Neural cell (in vitro differentiated cells): ENCODE data around the gene SIGLEC15. TPM values are rescaled to one million over a fixed set of nuclear protein-coding genes. Genes with fewer than 3 reads are reported as not detected.

ENCODE experiments used
- H2AFZ ChIP-seq: fragments of 200-600, 300-800 bp; sonication (generic), shearing (Covaris generic); 2 replicates; pipeline ENCODE4 v1.6.0; 2014; ENCODE audit warnings: low read depth, mild to moderate bottlenecking, antibody characterized with exemption, low read length, moderate library complexity
- H3F3A ChIP-seq: fragments of 200-600 bp; shearing (Covaris generic); 2 replicates; pipeline ENCODE4 v1.6.1; 2016; ENCODE audit warnings: mild to moderate bottlenecking, moderate library complexity, mixed read lengths, antibody characterized with exemption, low read length; ENCODE audit not compliant: insufficient read depth, poor library complexity, severe bottlenecking
- H3K27ac ChIP-seq: fragments of 200-600, 300-800 bp; sonication (generic), shearing (Covaris generic); 2 replicates; pipeline ENCODE4 v1.5.1; 2014; ENCODE audit warnings: mild to moderate bottlenecking, low read length, moderate library complexity
- H3K27me3 ChIP-seq: fragments of 300-800, 200-600 bp; sonication (generic), shearing (Covaris generic); 2 replicates; pipeline ENCODE4 v1.6.0; 2014; ENCODE audit warnings: mild to moderate bottlenecking, low read depth, low read length, moderate library complexity; ENCODE audit not compliant: insufficient read depth
- H3K36me3 ChIP-seq: fragments of 300-800, 200-600 bp; sonication (generic), shearing (Covaris generic); 2 replicates; pipeline ENCODE4 v1.5.1; 2014; ENCODE audit warnings: mild to moderate bottlenecking, antibody characterized with exemption, low read length, moderate library complexity; ENCODE audit not compliant: insufficient read depth
- H3K4me2 ChIP-seq: fragments of 300-800, 200-600 bp; sonication (generic), shearing (Covaris generic); 2 replicates; pipeline ENCODE4 v1.6.0; 2014; ENCODE audit warnings: mild to moderate bottlenecking, low read length
- H3K4me3 ChIP-seq: fragments of 300-800, 200-600 bp; sonication (generic), shearing (Covaris generic); 2 replicates; pipeline ENCODE4 v1.5.1; 2014; ENCODE audit warnings: mild to moderate bottlenecking, low read length, moderate library complexity
- H3K79me2 ChIP-seq: fragments of 200-600 bp; shearing (Covaris generic); replicated peaks from 2 replicates; pipeline ENCODE4 v1.6.0; 2014; ENCODE audit warnings: mild to moderate bottlenecking, low read length, moderate library complexity; ENCODE audit not compliant: insufficient read depth
- H3K9ac ChIP-seq: fragments of 300-800, 200-600 bp; sonication (generic), shearing (Covaris generic); 2 replicates; pipeline ENCODE4 v1.6.1; 2016; ENCODE audit warnings: mild to moderate bottlenecking, low read length, mixed read lengths
- H3K9me2 ChIP-seq: fragments of 200-600 bp; shearing (Covaris generic); 2 replicates; pipeline ENCODE4 v1.6.1; 2016; ENCODE audit warnings: mild to moderate bottlenecking, low read length, mixed read lengths; ENCODE audit not compliant: insufficient read depth
- H3K9me3 ChIP-seq: fragments of 200-600, 300-800 bp; sonication (generic), shearing (Covaris generic); 2 replicates; pipeline ENCODE4 v1.6.1; 2016; ENCODE audit warnings: mild to moderate bottlenecking, mixed run types, low read length, moderate library complexity, mixed read lengths
- H4K20me1 ChIP-seq: fragments of 200-600 bp; shearing (Covaris generic); 2 replicates; pipeline ENCODE4 v1.6.1; 2016; ENCODE audit warnings: mild to moderate bottlenecking, mixed run types; ENCODE audit not compliant: insufficient read depth
- EP300 ChIP-seq: fragments of 450-650 bp; conservative IDR thresholded peaks from 2 replicates; pipeline ENCODE4 v1.6.1; 2014; ENCODE audit warnings: antibody characterized with exemption, mild to moderate bottlenecking, moderate library complexity; ENCODE audit not compliant: poor library complexity, severe bottlenecking
- EZH2 ChIP-seq: fragments of 200-600, 300-800 bp; shearing (Covaris generic), sonication (generic); IDR thresholded peaks from 2 replicates; pipeline ENCODE4 v1.6.1; 2014; ENCODE audit warnings: antibody characterized with exemption, low read length, borderline replicate concordance, mild to moderate bottlenecking; ENCODE audit not compliant: insufficient read depth, poor library complexity, severe bottlenecking
- MXI1 ChIP-seq: fragments of 450-650 bp; conservative IDR thresholded peaks from 2 replicates; pipeline ENCODE4 v1.6.1; 2014; ENCODE audit warnings: antibody characterized with exemption, mild to moderate bottlenecking; ENCODE audit not compliant: poor library complexity, severe bottlenecking
- POLR2AphosphoS5 ChIP-seq: IDR thresholded peaks from 2 replicates; pipeline ENCODE4 v1.6.1; 2012
- RAD21 ChIP-seq: fragments of 450-650 bp; conservative IDR thresholded peaks from 2 replicates; pipeline ENCODE4 v1.6.1; 2014; ENCODE audit warnings: antibody characterized with exemption, mild to moderate bottlenecking, moderate library complexity
- SMC3 ChIP-seq: fragments of 450-650 bp; conservative IDR thresholded peaks from 2 replicates; pipeline ENCODE4 v1.6.1; 2014; ENCODE audit warnings: antibody characterized with exemption, mild to moderate bottlenecking, moderate library complexity; ENCODE audit not compliant: poor library complexity
- TAF1 ChIP-seq: IDR thresholded peaks from 2 replicates; pipeline ENCODE4 v1.6.1; 2012; ENCODE audit warnings: low read depth
- polyA plus RNA-seq: library from polyadenylated mRNA; depleted of rRNA; stranded (reverse); fragments of >200 nt; gene quantifications from 2 replicates; pipeline ENCODE4 v1.2.3, GENCODE V29; 2014
- TF ChIP-seq, protein P1 (sequence below): fragments of 450-650 bp; IDR thresholded peaks from 2 replicates; pipeline ENCODE4 v1.5.1; 2014; ENCODE audit warnings: antibody characterized with exemption, mild to moderate bottlenecking, moderate library complexity; ENCODE audit not compliant: poor library complexity, severe bottlenecking
- TF ChIP-seq, protein P2 (sequence below): IDR thresholded peaks from 2 replicates; pipeline ENCODE4 v1.6.1; 2012; ENCODE audit warnings: borderline replicate concordance

The SIGLEC15 gene
- polyA plus RNA-seq, 1 donor from 2014 or later: not detected

DNA sequence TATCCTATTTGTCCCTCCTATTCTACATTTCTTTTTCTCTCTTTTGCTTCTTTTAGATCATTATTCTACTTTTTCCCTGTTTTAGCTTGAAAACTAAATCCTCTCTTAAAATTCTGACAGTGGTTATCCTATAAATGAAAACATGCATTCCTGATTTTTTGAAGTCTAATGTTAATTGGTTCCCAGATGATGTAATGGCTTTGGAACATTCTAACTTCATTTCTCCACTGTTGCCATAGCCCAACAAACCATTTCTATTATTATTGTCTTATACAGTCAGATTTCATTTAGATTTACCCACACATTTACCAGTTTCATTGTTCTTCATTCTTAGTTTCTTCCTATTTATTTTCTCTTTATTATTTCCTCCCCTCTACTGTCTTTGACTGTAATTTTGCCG lies 36.5 kb downstream of the SIGLEC15 start:
- H2AFZ ChIP-seq: no peak overlapping the region
- H3K9ac ChIP-seq: no peak overlapping the region
- H3K9me3 ChIP-seq: peaks cover 5% of the 10 kb centered on the region
- H4K20me1 ChIP-seq: no peaks in the 10 kb centered on the region
- H3K9me2 ChIP-seq: no peaks in the 10 kb centered on the region
- no peak overlapping the region for H3K4me2 ChIP-seq
- H3F3A ChIP-seq: no peaks in the 10 kb centered on the region
- TF ChIP-seq, protein P1, sequence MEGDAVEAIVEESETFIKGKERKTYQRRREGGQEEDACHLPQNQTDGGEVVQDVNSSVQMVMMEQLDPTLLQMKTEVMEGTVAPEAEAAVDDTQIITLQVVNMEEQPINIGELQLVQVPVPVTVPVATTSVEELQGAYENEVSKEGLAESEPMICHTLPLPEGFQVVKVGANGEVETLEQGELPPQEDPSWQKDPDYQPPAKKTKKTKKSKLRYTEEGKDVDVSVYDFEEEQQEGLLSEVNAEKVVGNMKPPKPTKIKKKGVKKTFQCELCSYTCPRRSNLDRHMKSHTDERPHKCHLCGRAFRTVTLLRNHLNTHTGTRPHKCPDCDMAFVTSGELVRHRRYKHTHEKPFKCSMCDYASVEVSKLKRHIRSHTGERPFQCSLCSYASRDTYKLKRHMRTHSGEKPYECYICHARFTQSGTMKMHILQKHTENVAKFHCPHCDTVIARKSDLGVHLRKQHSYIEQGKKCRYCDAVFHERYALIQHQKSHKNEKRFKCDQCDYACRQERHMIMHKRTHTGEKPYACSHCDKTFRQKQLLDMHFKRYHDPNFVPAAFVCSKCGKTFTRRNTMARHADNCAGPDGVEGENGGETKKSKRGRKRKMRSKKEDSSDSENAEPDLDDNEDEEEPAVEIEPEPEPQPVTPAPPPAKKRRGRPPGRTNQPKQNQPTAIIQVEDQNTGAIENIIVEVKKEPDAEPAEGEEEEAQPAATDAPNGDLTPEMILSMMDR: no peak
- TF ChIP-seq MXI1 (no peak), POLR2AphosphoS5 (no peak), RAD21 (no peak), SMC3 (no peak), EZH2 (no peak), EP300 (no peak), TAF1 (no peak)
- TF ChIP-seq, protein P2, sequence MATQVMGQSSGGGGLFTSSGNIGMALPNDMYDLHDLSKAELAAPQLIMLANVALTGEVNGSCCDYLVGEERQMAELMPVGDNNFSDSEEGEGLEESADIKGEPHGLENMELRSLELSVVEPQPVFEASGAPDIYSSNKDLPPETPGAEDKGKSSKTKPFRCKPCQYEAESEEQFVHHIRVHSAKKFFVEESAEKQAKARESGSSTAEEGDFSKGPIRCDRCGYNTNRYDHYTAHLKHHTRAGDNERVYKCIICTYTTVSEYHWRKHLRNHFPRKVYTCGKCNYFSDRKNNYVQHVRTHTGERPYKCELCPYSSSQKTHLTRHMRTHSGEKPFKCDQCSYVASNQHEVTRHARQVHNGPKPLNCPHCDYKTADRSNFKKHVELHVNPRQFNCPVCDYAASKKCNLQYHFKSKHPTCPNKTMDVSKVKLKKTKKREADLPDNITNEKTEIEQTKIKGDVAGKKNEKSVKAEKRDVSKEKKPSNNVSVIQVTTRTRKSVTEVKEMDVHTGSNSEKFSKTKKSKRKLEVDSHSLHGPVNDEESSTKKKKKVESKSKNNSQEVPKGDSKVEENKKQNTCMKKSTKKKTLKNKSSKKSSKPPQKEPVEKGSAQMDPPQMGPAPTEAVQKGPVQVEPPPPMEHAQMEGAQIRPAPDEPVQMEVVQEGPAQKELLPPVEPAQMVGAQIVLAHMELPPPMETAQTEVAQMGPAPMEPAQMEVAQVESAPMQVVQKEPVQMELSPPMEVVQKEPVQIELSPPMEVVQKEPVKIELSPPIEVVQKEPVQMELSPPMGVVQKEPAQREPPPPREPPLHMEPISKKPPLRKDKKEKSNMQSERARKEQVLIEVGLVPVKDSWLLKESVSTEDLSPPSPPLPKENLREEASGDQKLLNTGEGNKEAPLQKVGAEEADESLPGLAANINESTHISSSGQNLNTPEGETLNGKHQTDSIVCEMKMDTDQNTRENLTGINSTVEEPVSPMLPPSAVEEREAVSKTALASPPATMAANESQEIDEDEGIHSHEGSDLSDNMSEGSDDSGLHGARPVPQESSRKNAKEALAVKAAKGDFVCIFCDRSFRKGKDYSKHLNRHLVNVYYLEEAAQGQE: no peak
- H3K27ac ChIP-seq: no peak overlapping the region
- H3K27me3 ChIP-seq: no peaks in the 10 kb centered on the region
- H3K79me2 ChIP-seq: no peaks in the 10 kb centered on the region
- H3K4me3 ChIP-seq: no peak overlapping the region
- H3K36me3 ChIP-seq: peaks cover 18% of the 10 kb centered on the region

DNA sequence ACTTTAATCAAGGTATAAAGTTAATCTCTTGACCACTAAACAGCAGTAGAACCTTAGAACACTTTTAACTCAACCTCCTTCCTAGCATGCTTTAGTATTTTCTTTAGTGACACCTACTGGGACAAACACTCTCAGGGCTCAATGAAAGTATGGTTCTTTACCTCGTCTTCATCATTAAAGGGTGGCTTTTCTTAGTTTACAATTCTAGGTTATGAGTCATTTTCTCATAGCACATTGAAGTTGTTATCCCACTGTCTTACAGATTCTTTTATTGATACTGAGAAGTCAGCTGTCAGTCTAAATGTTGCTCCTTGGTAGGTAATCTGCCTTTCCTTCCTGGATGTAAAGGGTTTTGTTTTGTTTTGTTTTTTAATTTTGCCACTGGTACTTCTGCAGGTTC lies 38.0 kb downstream of the SIGLEC15 start:
- H3K36me3 ChIP-seq: peaks cover 13% of the 10 kb centered on the region
- no peak overlapping the region for H3K4me2 ChIP-seq

More for the DNA sequence above, 38.0 kb downstream of the SIGLEC15 start:
- Histone ChIP-seq H3K9me2 (no peaks in the 10 kb centered on the region), H3K79me2 (no peaks in the 10 kb centered on the region), H2AFZ (no peak overlapping the region), H3K9me3 (peaks cover 5% of the 10 kb centered on the region), H3K4me3 (no peak overlapping the region), H4K20me1 (no peaks in the 10 kb centered on the region), H3K9ac (no peak overlapping the region), H3F3A (no peaks in the 10 kb centered on the region), H3K27ac (no peak overlapping the region), H3K27me3 (no peaks in the 10 kb centered on the region)
- TF ChIP-seq EZH2 (no peak), TAF1 (no peak)
- TF ChIP-seq, protein P2: no peak
